ENCODE data around the gene SLC25A1.

Gene SLC25A1

GRCh38 chr22:19143967-19144400 lies 34.6 kb downstream of the SLC25A1 start:
- peaks cover 28% of the 10 kb centered on the region for H3K27me3 ChIP-seq (ENCODE audit: insufficient read depth, low read length)
- peaks cover 35% of the 10 kb centered on the region for H3K36me3 ChIP-seq (ENCODE audit: insufficient read depth, low read length)
- H3K9ac ChIP-seq (ENCODE audit: low read depth, low read length): peak overlapping the region; percentile 78
- peaks cover 5% of the 10 kb centered on the region; the same call in 1 of the 2 replicates for H3K4me1 ChIP-seq (ENCODE audit: insufficient read depth, low read length)
- H3K9me3 ChIP-seq (ENCODE audit: insufficient read depth, low read depth, low read length): no peaks in the 10 kb centered on the region
- peak overlapping the region; percentile 91 for H3K4me3 ChIP-seq (ENCODE audit: low read length)
- WGBS: 9% methylated on average over 17 of the region's 17 CpGs
- no peak overlapping the region; the same call in 1 of the 2 replicates for H3K27ac ChIP-seq (ENCODE audit: low read depth, low read length)

- no peaks in the 10 kb centered on the region for H3K9me3 ChIP-seq (ENCODE audit: insufficient read depth, low read depth, low read length)
- peaks cover 41% of the 10 kb centered on the region for H3K36me3 ChIP-seq (ENCODE audit: insufficient read depth, low read length)
- H3K4me3 ChIP-seq (ENCODE audit: low read length): no peak overlapping the region
- H3K9ac ChIP-seq (ENCODE audit: low read depth, low read length): no peak overlapping the region
- no peak overlapping the region for H3K27ac ChIP-seq (ENCODE audit: low read depth, low read length)
- H3K27me3 ChIP-seq (ENCODE audit: insufficient read depth, low read length): peaks cover 20% of the 10 kb centered on the region
- peaks cover 5% of the 10 kb centered on the region; the same call in 1 of the 2 replicates for H3K4me1 ChIP-seq (ENCODE audit: insufficient read depth, low read length)
- WGBS: 95% methylated on average over 4 of the region's 5 CpGs
Observed at GRCh38 chr22:19143212-19143611, 35.3 kb downstream of the SLC25A1 start.

- WGBS: 98% methylated on average over 9 of the region's 9 CpGs
- Histone ChIP-seq H3K4me1 (ENCODE audit: insufficient read depth, low read length) (peaks cover 4% of the 10 kb centered on the region; the same call in 1 of the 2 replicates), H3K9ac (ENCODE audit: low read depth, low read length) (no peak overlapping the region), H3K4me3 (ENCODE audit: low read length) (no peak overlapping the region), H3K36me3 (ENCODE audit: insufficient read depth, low read length) (peaks cover 48% of the 10 kb centered on the region), H3K27me3 (ENCODE audit: insufficient read depth, low read length) (peaks cover 12% of the 10 kb centered on the region), H3K27ac (ENCODE audit: low read depth, low read length) (no peak overlapping the region), H3K9me3 (ENCODE audit: insufficient read depth, low read depth, low read length) (no peaks in the 10 kb centered on the region)
Observed at GRCh38 chr22:19142394-19142793, 36.1 kb downstream of the SLC25A1 start.

GRCh38 chr22:19139974-19140373 lies 38.6 kb downstream of the SLC25A1 start:
- Histone ChIP-seq H3K4me3 (ENCODE audit: low read length) (no peak overlapping the region), H3K27ac (ENCODE audit: low read depth, low read length) (no peak overlapping the region), H3K36me3 (ENCODE audit: insufficient read depth, low read length) (peaks cover 67% of the 10 kb centered on the region), H3K27me3 (ENCODE audit: insufficient read depth, low read length) (no peaks in the 10 kb centered on the region), H3K9ac (ENCODE audit: low read depth, low read length) (no peak overlapping the region), H3K9me3 (ENCODE audit: insufficient read depth, low read depth, low read length) (no peaks in the 10 kb centered on the region), H3K4me1 (ENCODE audit: insufficient read depth, low read length) (no peaks in the 10 kb centered on the region)
- 95% methylated on average over 5 of the region's 5 CpGs for WGBS

GRCh38 chr22:19139001-19139356 lies 39.6 kb downstream of the SLC25A1 start:
- Histone ChIP-seq H3K27me3 (ENCODE audit: insufficient read depth, low read length) (no peaks in the 10 kb centered on the region), H3K27ac (ENCODE audit: low read depth, low read length) (no peak overlapping the region), H3K9ac (ENCODE audit: low read depth, low read length) (no peak overlapping the region), H3K9me3 (ENCODE audit: insufficient read depth, low read depth, low read length) (no peaks in the 10 kb centered on the region), H3K4me1 (ENCODE audit: insufficient read depth, low read length) (no peaks in the 10 kb centered on the region), H3K36me3 (ENCODE audit: insufficient read depth, low read length) (peaks cover 76% of the 10 kb centered on the region), H3K4me3 (ENCODE audit: low read length) (no peak overlapping the region)
- 95% methylated on average over 9 of the region's 9 CpGs for WGBS

GRCh38 chr22:19138217-19139000 lies 40.1 kb downstream of the SLC25A1 start:
- no peak overlapping the region for H3K27ac ChIP-seq (ENCODE audit: low read depth, low read length)
- peaks cover 82% of the 10 kb centered on the region for H3K36me3 ChIP-seq (ENCODE audit: insufficient read depth, low read length)
- no peaks in the 10 kb centered on the region for H3K4me1 ChIP-seq (ENCODE audit: insufficient read depth, low read length)
- no peaks in the 10 kb centered on the region for H3K27me3 ChIP-seq (ENCODE audit: insufficient read depth, low read length)
- WGBS: 93% methylated on average over 15 of the region's 15 CpGs
- no peak overlapping the region for H3K9ac ChIP-seq (ENCODE audit: low read depth, low read length)
- no peaks in the 10 kb centered on the region for H3K9me3 ChIP-seq (ENCODE audit: insufficient read depth, low read depth, low read length)
- no peak overlapping the region for H3K4me3 ChIP-seq (ENCODE audit: low read length)

GRCh38 chr22:19137384-19138216 lies 40.9 kb downstream of the SLC25A1 start:
- Histone ChIP-seq H3K4me3 (ENCODE audit: low read length) (no peak overlapping the region), H3K9ac (ENCODE audit: low read depth, low read length) (no peak overlapping the region), H3K36me3 (ENCODE audit: insufficient read depth, low read length) (peaks cover 87% of the 10 kb centered on the region), H3K27me3 (ENCODE audit: insufficient read depth, low read length) (no peaks in the 10 kb centered on the region), H3K27ac (ENCODE audit: low read depth, low read length) (no peak overlapping the region), H3K4me1 (ENCODE audit: insufficient read depth, low read length) (no peaks in the 10 kb centered on the region), H3K9me3 (ENCODE audit: insufficient read depth, low read depth, low read length) (no peaks in the 10 kb centered on the region)
- 95% methylated on average over 11 of the region's 11 CpGs for WGBS

- Histone ChIP-seq H3K36me3 (ENCODE audit: insufficient read depth, low read length) (peaks cover 83% of the 10 kb centered on the region), H3K4me3 (ENCODE audit: low read length) (no peak overlapping the region), H3K9ac (ENCODE audit: low read depth, low read length) (no peak overlapping the region), H3K27me3 (ENCODE audit: insufficient read depth, low read length) (no peaks in the 10 kb centered on the region), H3K9me3 (ENCODE audit: insufficient read depth, low read depth, low read length) (no peaks in the 10 kb centered on the region), H3K4me1 (ENCODE audit: insufficient read depth, low read length) (no peaks in the 10 kb centered on the region), H3K27ac (ENCODE audit: low read depth, low read length) (no peak overlapping the region)
- 95% methylated on average over 10 of the region's 10 CpGs for WGBS
Observed at GRCh38 chr22:19136915-19137314, 41.6 kb downstream of the SLC25A1 start.

GRCh38 chr22:19134874-19135273 lies 43.7 kb downstream of the SLC25A1 start:
- H3K4me3 ChIP-seq (ENCODE audit: low read length): no peak overlapping the region
- H3K9ac ChIP-seq (ENCODE audit: low read depth, low read length): no peak overlapping the region
- H3K27ac ChIP-seq (ENCODE audit: low read depth, low read length): no peak overlapping the region
- H3K4me1 ChIP-seq (ENCODE audit: insufficient read depth, low read length): no peaks in the 10 kb centered on the region
- no peaks in the 10 kb centered on the region for H3K27me3 ChIP-seq (ENCODE audit: insufficient read depth, low read length)
- peaks cover 70% of the 10 kb centered on the region for H3K36me3 ChIP-seq (ENCODE audit: insufficient read depth, low read length)
- no peaks in the 10 kb centered on the region for H3K9me3 ChIP-seq (ENCODE audit: insufficient read depth, low read depth, low read length)
- WGBS: 95% methylated on average over 18 of the region's 18 CpGs

GRCh38 chr22:19134176-19134831 lies 44.2 kb downstream of the SLC25A1 start:
- Histone ChIP-seq H3K27ac (ENCODE audit: low read depth, low read length) (no peak overlapping the region), H3K9me3 (ENCODE audit: insufficient read depth, low read depth, low read length) (no peaks in the 10 kb centered on the region), H3K27me3 (ENCODE audit: insufficient read depth, low read length) (no peaks in the 10 kb centered on the region), H3K36me3 (ENCODE audit: insufficient read depth, low read length) (peaks cover 65% of the 10 kb centered on the region), H3K4me3 (ENCODE audit: low read length) (no peak overlapping the region), H3K9ac (ENCODE audit: low read depth, low read length) (no peak overlapping the region), H3K4me1 (ENCODE audit: insufficient read depth, low read length) (no peaks in the 10 kb centered on the region)
- 95% methylated on average over 21 of the region's 21 CpGs for WGBS

- H3K4me3 ChIP-seq (ENCODE audit: low read length): no peak overlapping the region
- H3K9me3 ChIP-seq (ENCODE audit: insufficient read depth, low read depth, low read length): no peaks in the 10 kb centered on the region
- H3K36me3 ChIP-seq (ENCODE audit: insufficient read depth, low read length): peaks cover 57% of the 10 kb centered on the region
- H3K27me3 ChIP-seq (ENCODE audit: insufficient read depth, low read length): no peaks in the 10 kb centered on the region
- H3K27ac ChIP-seq (ENCODE audit: low read depth, low read length): no peak overlapping the region
- 96% methylated on average over 13 of the region's 13 CpGs for WGBS
- no peak overlapping the region for H3K9ac ChIP-seq (ENCODE audit: low read depth, low read length)
- H3K4me1 ChIP-seq (ENCODE audit: insufficient read depth, low read length): no peaks in the 10 kb centered on the region
Observed at GRCh38 chr22:19133561-19133960, 45.0 kb downstream of the SLC25A1 start.

Data from HUES64 (cell line).